K562 (cell line): Measurements from ENCODE around the gene MEIOB. TPM values are rescaled to one million over a fixed set of nuclear protein-coding genes. Genes with fewer than 3 reads are reported as not detected.
A peak's percentile ranks its signal among the peaks of the same experiment; 100 is the strongest.

Source experiments
- CBX8 ChIP-seq: fragments of 200-600 bp; sonication (generic); IDR thresholded peaks from 2 replicates; pipeline ENCODE4 v1.6.1; 2012; ENCODE audit warnings: borderline replicate concordance, mixed run types, low read depth, mild to moderate bottlenecking, moderate library complexity, mixed read lengths, low read length, control low read depth, inconsistent platforms; ENCODE audit not compliant: poor library complexity, severe bottlenecking; ENCODE audit errors: extremely low read depth
- MGA ChIP-seq: fragments of 450-650 bp; IDR thresholded peaks from 2 replicates; pipeline ENCODE4 v1.6.1; 2016; ENCODE audit warnings: mild to moderate bottlenecking, moderate library complexity
- MLX ChIP-seq, 2 experiments: fragments of 450-650 bp in 1 of 2; sonication (generic) in 1 of 2; formaldehyde crosslinking; conservative IDR thresholded peaks; 2 replicates each; pipeline versions ENCODE4 v1.4.0 to v1.8.1; 2020 to 2022; ENCODE audit warnings: mild to moderate bottlenecking in 1 of 2, missing genetic modification reagents in 1 of 2
- POLR2B ChIP-seq: fragments of 450-650 bp; IDR thresholded peaks from 2 replicates; pipeline ENCODE4 v1.6.1; 2018; ENCODE audit warnings: low read depth; ENCODE audit not compliant: partially characterized antibody
- SMARCE1 ChIP-seq: fragments of 450-650 bp; IDR thresholded peaks from 2 replicates; pipeline ENCODE4 v1.7.1; 2016; ENCODE audit warnings: mild to moderate bottlenecking
- ZFP91 ChIP-seq: sonication (generic); formaldehyde crosslinking; IDR thresholded peaks from 2 replicates; pipeline ENCODE4 v1.8.0; 2022; ENCODE audit warnings: mild to moderate bottlenecking, missing genetic modification reagents
- polyA plus RNA-seq, 8 experiments: library from polyadenylated mRNA; depleted of rRNA in 4 of 8; stranded (reverse) in 5 of 8; unstranded in 3 of 8; fragments of >200 nt; fragmentation: Nextera tagmentation in 2 of 8; fragmentation: Illumina TruSeq in 1 of 8; extraction: Ambion mirVana in 2 of 8; extraction: Trizol in 1 of 8; gene quantifications; 2 replicates each; pipeline versions ENCODE4 v1.2.1 to v1.2.3, GENCODE V29; 2011 to 2014; ENCODE audit warnings: inconsistent platforms in 1 of 8, missing spikeins in 1 of 8
- total RNA-seq, 7 experiments: library from RNA; depleted of rRNA in 6 of 7; stranded (reverse); fragments of >200 nt in 6 of 7; fragmentation: Illumina TruSeq in 2 of 7; extraction: Trizol in 2 of 7; gene quantifications; 2 replicates each; pipeline versions ENCODE4 v1.2.1 to v1.2.3, GENCODE V29; 2011 to 2021; ENCODE audit warnings: low replicate concordance in 1 of 7
- TF ChIP-seq, protein P1 (sequence below): sonication (generic); formaldehyde crosslinking; IDR thresholded peaks from 2 replicates; pipeline ENCODE4 v1.8.0; 2022; ENCODE audit warnings: mild to moderate bottlenecking, missing genetic modification reagents
- TF ChIP-seq, protein P2 (sequence below), 3 experiments: fragments of 200-800 bp in 1 of 3; sonication (Bioruptor generic) in 1 of 3; sonication (generic) in 1 of 3; formaldehyde crosslinking in 1 of 3; IDR thresholded peaks; 2 replicates each; pipeline versions ENCODE4 v1.6.1 to v1.8.0; 2016 to 2022; ENCODE audit warnings: mild to moderate bottlenecking in 2 of 3, missing compliant biosample characterization in 2 of 3, missing genetic modification characterization in 2 of 3, missing genetic modification reagents in 1 of 3

The MEIOB gene
- total and polyA plus RNA-seq, 9 of the 15 experiments (the other 6 are each of a cell fraction or from before 2014, with no cell fraction given) = 25.4 to 203 (median 97.6) TPM

GRCh38 chr16:1826691-1827573, 45.0 kb downstream of the MEIOB start, which contains the start of the genes FAHD1 and HAGH (continued):
- TF ChIP-seq MGA (peak; percentile 91), MLX (CRISPR knock-in tag; conservative IDR thresholded peaks at IDR 0.05) (no peak), SMARCE1 (no peak), POLR2B (no peak), ZFP91 (no peak), CBX8 (no peak)
- TF ChIP-seq, protein P1, sequence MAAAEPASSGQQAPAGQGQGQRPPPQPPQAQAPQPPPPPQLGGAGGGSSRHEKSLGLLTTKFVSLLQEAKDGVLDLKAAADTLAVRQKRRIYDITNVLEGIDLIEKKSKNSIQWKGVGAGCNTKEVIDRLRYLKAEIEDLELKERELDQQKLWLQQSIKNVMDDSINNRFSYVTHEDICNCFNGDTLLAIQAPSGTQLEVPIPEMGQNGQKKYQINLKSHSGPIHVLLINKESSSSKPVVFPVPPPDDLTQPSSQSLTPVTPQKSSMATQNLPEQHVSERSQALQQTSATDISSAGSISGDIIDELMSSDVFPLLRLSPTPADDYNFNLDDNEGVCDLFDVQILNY (CRISPR knock-in tag) = 0 out of 2 replicates have a peak, but pooled peaks have one; percentile 84
- TF ChIP-seq, protein P2, sequence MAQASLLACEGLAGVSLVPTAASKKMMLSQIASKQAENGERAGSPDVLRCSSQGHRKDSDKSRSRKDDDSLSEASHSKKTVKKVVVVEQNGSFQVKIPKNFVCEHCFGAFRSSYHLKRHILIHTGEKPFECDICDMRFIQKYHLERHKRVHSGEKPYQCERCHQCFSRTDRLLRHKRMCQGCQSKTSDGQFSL (CRISPR knock-in tag; IDR thresholded peaks at IDR 0.05) = no peak
- TF ChIP-seq, protein P2 (tag; IDR thresholded peaks at IDR 0.05) = no peak
